ENCODE results near the gene KRT1. TPM values are rescaled to one million over a fixed set of nuclear protein-coding genes. Genes with fewer than 3 reads are reported as not detected.

Gene KRT1
- total RNA-seq, 2 experiments from 2014 or later, result not detected

DNA sequence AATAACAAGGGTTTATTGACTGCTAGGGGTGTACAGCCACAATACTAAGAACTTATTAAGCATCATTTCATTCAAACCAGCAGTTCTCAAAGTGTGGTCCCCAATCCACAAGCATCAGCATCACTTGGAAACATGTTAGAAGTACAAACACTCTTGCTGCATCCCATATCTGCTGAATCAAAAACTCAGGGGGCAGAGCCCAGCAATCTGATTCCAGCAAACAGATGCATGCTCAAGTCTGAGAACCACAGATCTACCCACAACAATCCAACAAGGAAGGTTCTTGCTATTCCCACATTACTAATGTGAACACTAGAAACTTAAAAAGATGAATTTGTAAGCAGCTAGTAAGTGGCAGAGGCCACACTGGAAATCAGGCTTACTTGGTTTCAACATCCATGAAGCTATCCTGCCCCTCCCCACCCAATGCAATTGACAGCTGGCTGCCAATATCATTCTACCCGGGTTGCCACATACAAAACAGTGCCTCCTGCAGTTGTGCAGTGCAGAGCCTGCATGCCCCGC is 16.9 kb upstream of the KRT1 start:
- intact Hi-C loops (cut with DNase I, micrococcal nuclease), result no loop called here
- Mint-ChIP-seq H3K36me3 (ENCODE audit: low read depth) (no peaks in the 10 kb centered on the region), H3K4me3 (no peak overlapping the region), H3K27me3 (no peaks in the 10 kb centered on the region), H3K4me1 (peaks cover 8% of the 10 kb centered on the region), H3K9me3 (ENCODE audit: low read depth) (no peaks in the 10 kb centered on the region), H3K27ac (no peak overlapping the region)
- POLR2A ChIA-PET, result no interaction called here
- CTCF ChIA-PET, result interaction anchor here (0.7 to 0.9 kb wide), 2 partner anchors 9 to 17 kb away, joined by 4 read pairs; partner anchors contain the start of gene KRT1
- ATAC-seq, result no peak
- no peak for DNase-seq

DNA sequence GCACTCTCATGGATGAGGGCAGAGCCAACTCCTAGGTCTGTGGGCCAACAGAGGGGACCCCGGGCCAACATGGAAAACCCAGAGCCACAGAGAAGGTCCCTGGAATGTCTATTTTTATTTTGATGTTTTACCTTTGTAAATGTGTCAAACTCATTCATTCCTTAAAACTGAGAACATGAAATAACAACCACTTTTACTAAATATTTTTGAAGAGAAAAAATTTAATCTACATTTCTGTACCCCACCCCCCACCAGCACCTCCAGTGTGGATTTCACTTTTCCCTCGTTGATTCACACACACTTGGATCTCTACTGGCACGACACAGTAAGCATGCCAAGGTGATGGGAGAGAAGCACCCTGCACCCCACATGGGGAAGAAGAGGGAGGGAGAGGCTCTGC is 16.4 kb upstream of the KRT1 start:
- intact Hi-C loops (cut with DNase I, micrococcal nuclease), result no loop called here
- Mint-ChIP-seq H3K27ac (no peak overlapping the region), H3K9me3 (ENCODE audit: low read depth) (no peaks in the 10 kb centered on the region), H3K4me3 (no peak overlapping the region), H3K27me3 (no peaks in the 10 kb centered on the region), H3K36me3 (ENCODE audit: low read depth) (no peaks in the 10 kb centered on the region), H3K4me1 (peaks cover 12% of the 10 kb centered on the region)
- DNase-seq (no peak), ATAC-seq (no peak)
- ChIA-PET POLR2A (no interaction called here), CTCF (no interaction called here)

DNA sequence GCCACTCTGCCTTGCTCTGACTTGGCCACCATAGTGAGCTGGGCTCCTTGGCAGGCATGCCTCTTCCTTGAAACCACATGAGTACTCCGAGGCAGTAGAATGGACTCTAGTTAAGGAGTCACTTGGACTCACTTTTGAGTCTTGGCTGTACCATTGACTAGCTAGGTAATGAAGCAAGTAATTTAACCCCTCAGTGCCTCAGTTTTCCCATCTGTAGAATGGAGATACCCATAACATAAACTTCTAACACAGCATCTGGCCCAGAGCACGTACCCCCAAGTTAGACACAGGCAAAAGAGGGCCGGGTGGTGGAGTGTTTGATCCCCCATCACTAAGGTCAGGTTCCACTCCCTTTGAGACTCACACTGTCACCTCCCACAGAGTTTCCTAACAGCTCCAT is 14.8 kb upstream of the KRT1 start:
- no peaks in the 10 kb centered on the region for H3K9me3 Mint-ChIP-seq (ENCODE audit: low read depth)
- no peaks in the 10 kb centered on the region for H3K36me3 Mint-ChIP-seq (ENCODE audit: low read depth)
- CTCF ChIA-PET, result interaction anchor here (1.1 kb wide), 1 partner anchor 84 kb away, joined by 4 read pairs; no protein-coding TSS in a partner anchor
- H3K27me3 Mint-ChIP-seq, result no peaks in the 10 kb centered on the region
- H3K27ac Mint-ChIP-seq, result no peak overlapping the region
- POLR2A ChIA-PET, result interaction anchor here (0.6 kb wide), 1 partner anchor 20 kb away, joined by 3 read pairs; no protein-coding TSS in a partner anchor
- intact Hi-C loops (cut with DNase I, micrococcal nuclease), result no loop called here
- DNase-seq (no peak), ATAC-seq (no peak)
- no peak overlapping the region for H3K4me3 Mint-ChIP-seq
- peaks cover 24% of the 10 kb centered on the region for H3K4me1 Mint-ChIP-seq

- intact Hi-C loops (cut with DNase I, micrococcal nuclease), result no loop called here
- H3K27ac Mint-ChIP-seq, result no peak overlapping the region
- peaks cover 27% of the 10 kb centered on the region for H3K4me1 Mint-ChIP-seq
- no peaks in the 10 kb centered on the region for H3K36me3 Mint-ChIP-seq (ENCODE audit: low read depth)
- ATAC-seq (no peak), DNase-seq (no peak)
- H3K27me3 Mint-ChIP-seq, result no peaks in the 10 kb centered on the region
- no peak overlapping the region for H3K4me3 Mint-ChIP-seq
- POLR2A ChIA-PET, result no interaction called here
- CTCF ChIA-PET, result no interaction called here
- H3K9me3 Mint-ChIP-seq (ENCODE audit: low read depth), result no peaks in the 10 kb centered on the region
Measured at GRCh38 chr12:52694151-52694550, 13.9 kb upstream of the KRT1 start.

DNA sequence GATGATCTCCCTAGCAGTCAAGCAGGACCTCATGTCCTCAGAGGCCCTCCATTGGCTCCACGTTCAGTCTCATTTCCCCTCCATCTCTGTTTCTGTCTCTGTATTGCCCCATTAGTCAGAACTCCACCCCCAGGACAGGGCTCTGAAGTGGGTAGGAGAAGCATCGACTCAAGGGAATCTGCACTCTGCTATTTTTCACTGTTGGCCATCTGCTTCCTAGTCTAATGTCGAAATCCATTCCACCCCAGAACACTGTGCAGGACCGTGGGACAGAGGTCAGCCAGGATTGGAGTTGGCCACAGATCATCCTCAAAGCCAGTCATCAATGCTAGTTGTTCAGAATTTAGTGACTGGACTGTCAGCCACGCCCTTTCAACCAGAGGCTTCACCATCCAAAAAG is 13.1 kb upstream of the KRT1 start:
- no peaks in the 10 kb centered on the region for H3K36me3 Mint-ChIP-seq (ENCODE audit: low read depth)
- intact Hi-C loops (cut with DNase I, micrococcal nuclease), result no loop called here
- H3K4me1 Mint-ChIP-seq, result peaks cover 32% of the 10 kb centered on the region
- H3K4me3 Mint-ChIP-seq, result no peak overlapping the region
- ChIA-PET CTCF (interaction anchor here (0.9 kb wide), 1 partner anchor 17 kb away, joined by 3 read pairs; no protein-coding TSS in a partner anchor), POLR2A (no interaction called here)
- no peak overlapping the region for H3K27ac Mint-ChIP-seq
- ATAC-seq, result no peak
- no peak for DNase-seq
- H3K9me3 Mint-ChIP-seq (ENCODE audit: low read depth), result no peaks in the 10 kb centered on the region
- H3K27me3 Mint-ChIP-seq, result no peaks in the 10 kb centered on the region

GRCh38 chr12:52692254-52692653 is 12.0 kb upstream of the KRT1 start:
- Mint-ChIP-seq H3K27ac (no peak overlapping the region), H3K36me3 (ENCODE audit: low read depth) (no peaks in the 10 kb centered on the region), H3K4me1 (peaks cover 40% of the 10 kb centered on the region), H3K9me3 (ENCODE audit: low read depth) (no peaks in the 10 kb centered on the region), H3K27me3 (no peaks in the 10 kb centered on the region), H3K4me3 (no peak overlapping the region)
- DNase-seq, result no peak
- POLR2A ChIA-PET, result no interaction called here
- no peak for ATAC-seq
- intact Hi-C loops (cut with DNase I, micrococcal nuclease), result no loop called here
- CTCF ChIA-PET, result interaction anchor here (0.6 to 1.0 kb wide), 4 partner anchors 18 to 187 kb away, joined by 3 read pairs; no protein-coding TSS in a partner anchor

- POLR2A ChIA-PET, result no interaction called here
Measured at GRCh38 chr12:52691841-52692150, 11.6 kb upstream of the KRT1 start.

DNA sequence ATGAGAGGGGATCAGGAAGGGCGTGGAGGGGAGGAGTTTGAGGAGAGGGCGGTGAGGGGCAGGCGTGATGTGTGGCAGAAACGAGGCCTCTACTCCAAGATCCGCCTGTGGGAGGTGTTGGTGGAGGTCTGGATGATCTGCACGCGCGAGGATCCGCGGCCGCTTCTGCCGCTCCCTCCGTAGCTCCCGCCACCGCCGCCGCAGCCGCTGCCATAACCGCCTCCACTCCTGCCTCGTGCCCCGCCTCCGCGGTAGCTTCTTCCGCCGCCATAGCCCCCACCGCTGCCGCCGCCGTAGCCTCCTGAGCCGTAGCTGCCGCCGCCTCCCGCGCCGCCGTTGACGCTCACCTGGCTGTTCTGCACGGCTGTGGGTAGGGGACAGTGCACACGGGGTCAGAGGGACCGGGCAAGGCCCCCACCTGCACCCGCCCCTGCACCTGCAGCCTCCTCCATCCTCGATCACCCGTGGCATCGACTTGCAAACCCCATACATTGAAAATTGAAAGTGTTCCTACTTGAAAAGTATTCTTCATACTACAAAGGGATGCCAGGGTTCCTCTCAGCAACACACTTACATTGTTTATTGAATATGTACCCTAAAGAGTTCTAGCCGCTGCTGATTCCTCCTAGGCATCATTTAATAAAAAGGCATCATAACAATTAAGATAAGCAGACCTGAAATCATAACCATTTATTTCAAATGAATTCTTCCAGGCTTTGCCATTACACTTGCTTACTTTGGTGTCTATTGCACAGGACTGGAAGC is 11.1 kb upstream of the KRT1 start:
- POLR2A ChIA-PET, result interaction anchor here (0.7 kb wide), 1 partner anchor 16 kb away, joined by 4 read pairs; no protein-coding TSS in a partner anchor
- no peaks in the 10 kb centered on the region for H3K9me3 Mint-ChIP-seq (ENCODE audit: low read depth)

More at GRCh38 chr12:52691841-52692150, 11.6 kb upstream of the KRT1 start:
- Mint-ChIP-seq H3K4me1 (peaks cover 42% of the 10 kb centered on the region), H3K9me3 (ENCODE audit: low read depth) (no peaks in the 10 kb centered on the region), H3K27me3 (no peaks in the 10 kb centered on the region), H3K27ac (no peak overlapping the region), H3K36me3 (ENCODE audit: low read depth) (no peaks in the 10 kb centered on the region), H3K4me3 (no peak overlapping the region)
- no peak for ATAC-seq
- CTCF ChIA-PET, result interaction anchor here (0.6 to 1.0 kb wide), 4 partner anchors 19 to 188 kb away, joined by 3 read pairs; no protein-coding TSS in a partner anchor
- intact Hi-C loops (cut with DNase I, micrococcal nuclease), result no loop called here
- DNase-seq, result no peak

GRCh38 chr12:52690351-52691075 is 10.3 kb upstream of the KRT1 start:
- Mint-ChIP-seq H3K9me3 (ENCODE audit: low read depth) (no peaks in the 10 kb centered on the region), H3K27ac (no peak overlapping the region), H3K36me3 (ENCODE audit: low read depth) (no peaks in the 10 kb centered on the region), H3K4me1 (peaks cover 44% of the 10 kb centered on the region), H3K4me3 (peak overlapping the region; percentile 65), H3K27me3 (no peaks in the 10 kb centered on the region)
- DNase-seq, result no peak
- intact Hi-C loops (cut with DNase I, micrococcal nuclease), result no loop called here
- CTCF ChIA-PET, result interaction anchor here (1.4 kb wide), 1 partner anchor 180 kb away, joined by 7 read pairs; no protein-coding TSS in a partner anchor
- POLR2A ChIA-PET, result interaction anchor here (0.7 kb wide), 1 partner anchor 17 kb away, joined by 4 read pairs; no protein-coding TSS in a partner anchor
- peak; percentile 17 for ATAC-seq

More for the DNA sequence above, 11.1 kb upstream of the KRT1 start:
- peak overlapping the region; percentile 45 for H3K27ac Mint-ChIP-seq
- peak; percentile 57 for ATAC-seq
- H3K4me3 Mint-ChIP-seq, result peak overlapping the region; percentile 65
- peaks cover 44% of the 10 kb centered on the region for H3K4me1 Mint-ChIP-seq
- no peaks in the 10 kb centered on the region for H3K36me3 Mint-ChIP-seq (ENCODE audit: low read depth)
- peak; percentile 73 for DNase-seq
- H3K27me3 Mint-ChIP-seq, result no peaks in the 10 kb centered on the region
- CTCF ChIA-PET, result interaction anchor here (0.7 to 1.4 kb wide), 2 partner anchors 19 to 179 kb away, joined by 3 to 7 read pairs; no protein-coding TSS in a partner anchor
- intact Hi-C loops (cut with DNase I, micrococcal nuclease), result no loop called here

DNA sequence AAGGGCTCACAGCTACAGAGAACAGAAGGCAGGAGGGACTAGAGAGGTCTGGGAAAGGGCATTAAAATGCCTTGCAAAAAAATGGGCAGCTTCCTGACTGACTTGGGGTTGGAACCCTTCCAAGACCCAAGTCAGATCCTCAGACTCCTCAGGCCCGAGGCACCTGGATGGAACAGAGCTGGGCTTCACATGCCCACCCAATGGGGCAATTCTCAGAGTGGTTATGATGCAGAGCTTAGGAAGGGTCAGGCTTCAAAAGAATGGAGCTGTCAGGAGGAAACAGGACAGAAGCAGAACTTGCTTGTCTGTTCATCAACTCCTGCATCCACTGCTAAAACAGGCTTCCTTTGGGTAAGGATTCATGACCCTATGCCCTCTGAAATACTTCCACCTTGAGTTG is 9.7 kb upstream of the KRT1 start:
- ATAC-seq (no peak), DNase-seq (no peak)
- no peak overlapping the region for H3K27ac Mint-ChIP-seq
- no peaks in the 10 kb centered on the region for H3K36me3 Mint-ChIP-seq (ENCODE audit: low read depth)
- no peaks in the 10 kb centered on the region for H3K27me3 Mint-ChIP-seq
- ChIA-PET CTCF (interaction anchor here (1.4 kb wide), 1 partner anchor 181 kb away, joined by 7 read pairs; no protein-coding TSS in a partner anchor), POLR2A (no interaction called here)
- intact Hi-C loops (cut with DNase I, micrococcal nuclease), result loop anchor here in 1 of 2 experiments (5.0 kb wide), 1 partner anchor 182 kb away; no protein-coding TSS in a partner anchor
- no peak overlapping the region for H3K4me3 Mint-ChIP-seq
- no peaks in the 10 kb centered on the region for H3K9me3 Mint-ChIP-seq (ENCODE audit: low read depth)
- peaks cover 44% of the 10 kb centered on the region for H3K4me1 Mint-ChIP-seq

GRCh38 chr12:52689239-52689638 is 9.0 kb upstream of the KRT1 start:
- no peaks in the 10 kb centered on the region for H3K27me3 Mint-ChIP-seq
- H3K36me3 Mint-ChIP-seq (ENCODE audit: low read depth), result no peaks in the 10 kb centered on the region
- H3K27ac Mint-ChIP-seq, result no peak overlapping the region
- peaks cover 44% of the 10 kb centered on the region for H3K4me1 Mint-ChIP-seq
- no peak overlapping the region for H3K4me3 Mint-ChIP-seq
- DNase-seq, result no peak
- no peaks in the 10 kb centered on the region for H3K9me3 Mint-ChIP-seq (ENCODE audit: low read depth)
- ChIA-PET CTCF (no interaction called here), POLR2A (no interaction called here)
- ATAC-seq, result no peak
- intact Hi-C loops (cut with DNase I, micrococcal nuclease), result loop anchor here in 1 of 2 experiments (5.0 kb wide), 1 partner anchor 183 kb away; no protein-coding TSS in a partner anchor

Measured in activated CD4-positive, alpha-beta T cell treated with anti-CD3 and anti-CD28 coated beads for 36 hours (primary cell).